Erythroblast (primary cell): ENCODE results near the gene PSMB11.

Experiments used
- GATA1 ChIP-seq: IDR thresholded peaks from 2 replicates; pipeline ENCODE4 v1.6.1; 2011; ENCODE audit warnings: low read depth, mild to moderate bottlenecking, control low read depth, low read length, moderate library complexity
- POLR2A ChIP-seq: IDR thresholded peaks from 2 replicates; pipeline ENCODE4 v1.6.1; 2011; ENCODE audit warnings: mild to moderate bottlenecking, low read length

DNA sequence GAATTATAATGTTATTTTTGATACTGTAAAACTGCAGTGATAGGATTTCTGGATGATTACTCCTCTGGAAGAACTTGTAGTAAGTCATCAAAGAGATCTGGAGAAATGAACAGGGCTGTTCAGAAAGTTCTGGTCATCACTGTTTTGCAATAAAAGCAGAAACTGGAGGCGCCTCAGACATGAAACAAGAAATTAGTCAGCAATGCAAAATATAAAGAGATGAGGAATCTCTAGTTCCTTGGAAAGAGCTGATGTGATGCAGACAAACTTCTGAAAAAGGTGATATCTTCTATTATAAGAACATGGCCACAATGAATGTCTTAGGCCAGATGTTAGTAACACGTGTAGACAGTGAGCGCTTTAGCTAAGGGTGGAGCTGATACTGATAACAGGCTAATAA, 43.4 kb downstream of the PSMB11 start:
- no peak for TF ChIP-seq POLR2A
- no peak for TF ChIP-seq GATA1
